ENCODE data around the gene RAP1GAP. TPM values are rescaled to one million over a fixed set of nuclear protein-coding genes. Genes with fewer than 3 reads are reported as not detected.

The RAP1GAP gene
- total RNA-seq, 2 experiments from 2014 or later = 1.3 to 1.6 TPM

DNA sequence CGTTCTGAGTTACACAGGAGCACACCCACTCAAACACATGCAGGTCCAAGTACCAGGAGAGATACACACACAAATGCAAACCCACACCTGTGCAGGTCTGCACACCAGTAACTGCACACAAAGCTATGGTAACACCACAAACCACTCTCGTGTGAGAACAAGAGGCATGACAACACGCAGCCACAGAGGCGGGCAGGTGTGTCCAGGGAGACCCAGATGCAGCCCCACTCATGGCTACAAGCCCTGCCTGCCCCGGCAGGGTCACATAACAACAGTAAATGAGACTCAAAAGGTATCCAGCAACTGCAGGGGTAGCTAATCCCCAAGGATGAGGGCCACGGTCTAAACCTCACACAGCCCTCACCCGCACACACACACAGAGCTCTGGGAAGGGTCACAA, 48.1 kb downstream of the RAP1GAP start:
- Mint-ChIP-seq H3K4me1 (ENCODE audit: low read depth) (no peaks in the 10 kb centered on the region), H3K36me3 (ENCODE audit: low read depth) (no peaks in the 10 kb centered on the region), H3K9me3 (no peaks in the 10 kb centered on the region), H3K27ac (no peak overlapping the region), H3K27me3 (peaks cover 19% of the 10 kb centered on the region), H3K4me3 (no peak overlapping the region)
- POLR2A ChIA-PET = interaction anchor here (1.1 to 1.5 kb wide), 2 partner anchors 10 to 53 kb away, joined by 3 read pairs; no protein-coding TSS in a partner anchor
- ATAC-seq (no peak), DNase-seq (no peak)
- CTCF ChIA-PET = no interaction called here
- intact Hi-C loops (cut with micrococcal nuclease) = no loop called here
- TF ChIP-seq, protein P1, sequence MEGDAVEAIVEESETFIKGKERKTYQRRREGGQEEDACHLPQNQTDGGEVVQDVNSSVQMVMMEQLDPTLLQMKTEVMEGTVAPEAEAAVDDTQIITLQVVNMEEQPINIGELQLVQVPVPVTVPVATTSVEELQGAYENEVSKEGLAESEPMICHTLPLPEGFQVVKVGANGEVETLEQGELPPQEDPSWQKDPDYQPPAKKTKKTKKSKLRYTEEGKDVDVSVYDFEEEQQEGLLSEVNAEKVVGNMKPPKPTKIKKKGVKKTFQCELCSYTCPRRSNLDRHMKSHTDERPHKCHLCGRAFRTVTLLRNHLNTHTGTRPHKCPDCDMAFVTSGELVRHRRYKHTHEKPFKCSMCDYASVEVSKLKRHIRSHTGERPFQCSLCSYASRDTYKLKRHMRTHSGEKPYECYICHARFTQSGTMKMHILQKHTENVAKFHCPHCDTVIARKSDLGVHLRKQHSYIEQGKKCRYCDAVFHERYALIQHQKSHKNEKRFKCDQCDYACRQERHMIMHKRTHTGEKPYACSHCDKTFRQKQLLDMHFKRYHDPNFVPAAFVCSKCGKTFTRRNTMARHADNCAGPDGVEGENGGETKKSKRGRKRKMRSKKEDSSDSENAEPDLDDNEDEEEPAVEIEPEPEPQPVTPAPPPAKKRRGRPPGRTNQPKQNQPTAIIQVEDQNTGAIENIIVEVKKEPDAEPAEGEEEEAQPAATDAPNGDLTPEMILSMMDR (IDR thresholded peaks at IDR 0.05) = no peak

DNA sequence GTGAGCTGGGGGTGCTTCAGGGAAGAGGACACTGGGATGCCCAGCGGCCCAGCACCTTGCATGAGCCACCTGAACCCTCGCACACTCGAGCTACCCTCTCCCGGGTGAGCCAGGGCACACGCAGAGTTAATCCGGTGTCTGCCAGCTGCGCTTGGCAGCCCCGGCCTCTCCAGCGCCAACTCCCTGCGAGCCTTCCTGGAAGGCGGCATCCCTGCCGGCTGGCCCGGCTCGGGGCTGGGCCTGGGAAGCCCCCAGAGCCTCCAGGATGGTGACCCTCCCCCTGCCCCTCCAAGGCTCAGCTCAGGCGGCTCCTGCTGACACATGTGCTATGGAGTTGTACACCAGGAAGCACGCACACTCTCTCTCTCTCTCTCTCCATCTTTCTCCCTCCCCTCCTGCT, 48.7 kb downstream of the RAP1GAP start:
- Mint-ChIP-seq H3K4me1 (ENCODE audit: low read depth) (no peaks in the 10 kb centered on the region), H3K36me3 (ENCODE audit: low read depth) (no peaks in the 10 kb centered on the region), H3K27me3 (peaks cover 19% of the 10 kb centered on the region), H3K9me3 (no peaks in the 10 kb centered on the region), H3K4me3 (no peak overlapping the region), H3K27ac (no peak overlapping the region)
- intact Hi-C loops (cut with micrococcal nuclease) = no loop called here
- ATAC-seq (no peak), DNase-seq (no peak)
- ChIA-PET CTCF (no interaction called here), POLR2A (interaction anchor here (1.1 kb wide), 1 partner anchor 54 kb away, joined by 3 read pairs; no protein-coding TSS in a partner anchor)
- TF ChIP-seq, protein P1 (IDR thresholded peaks at IDR 0.05) = no peak

DNA sequence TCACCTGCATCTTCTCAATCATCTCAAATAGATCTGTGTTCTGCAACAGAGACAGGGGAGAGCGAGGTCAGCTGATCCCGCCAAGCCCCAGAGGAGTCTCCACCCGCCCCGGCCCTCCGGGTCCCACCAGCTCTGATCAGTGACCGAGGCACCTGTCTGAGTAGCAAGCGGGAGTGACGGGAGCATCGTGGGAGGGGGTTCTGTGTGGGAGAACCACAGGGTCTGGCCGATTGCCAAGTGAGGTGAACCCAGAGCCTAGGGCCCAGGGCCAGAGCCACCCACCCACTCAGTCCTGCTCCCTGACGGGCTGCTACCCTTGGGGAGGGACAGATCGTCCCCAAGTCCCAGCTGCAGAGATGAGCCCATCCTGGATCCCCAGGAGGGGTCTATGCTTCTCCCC, 49.1 kb downstream of the RAP1GAP start:
- Mint-ChIP-seq H3K27me3 (peaks cover 19% of the 10 kb centered on the region), H3K36me3 (ENCODE audit: low read depth) (no peaks in the 10 kb centered on the region), H3K4me1 (ENCODE audit: low read depth) (no peaks in the 10 kb centered on the region), H3K9me3 (no peaks in the 10 kb centered on the region), H3K27ac (no peak overlapping the region), H3K4me3 (no peak overlapping the region)
- ChIA-PET CTCF (no interaction called here), POLR2A (no interaction called here)
- ATAC-seq = no peak
- TF ChIP-seq, protein P1 (IDR thresholded peaks at IDR 0.05) = no peak
- DNase-seq = no peak
- intact Hi-C loops (cut with micrococcal nuclease) = no loop called here

DNA sequence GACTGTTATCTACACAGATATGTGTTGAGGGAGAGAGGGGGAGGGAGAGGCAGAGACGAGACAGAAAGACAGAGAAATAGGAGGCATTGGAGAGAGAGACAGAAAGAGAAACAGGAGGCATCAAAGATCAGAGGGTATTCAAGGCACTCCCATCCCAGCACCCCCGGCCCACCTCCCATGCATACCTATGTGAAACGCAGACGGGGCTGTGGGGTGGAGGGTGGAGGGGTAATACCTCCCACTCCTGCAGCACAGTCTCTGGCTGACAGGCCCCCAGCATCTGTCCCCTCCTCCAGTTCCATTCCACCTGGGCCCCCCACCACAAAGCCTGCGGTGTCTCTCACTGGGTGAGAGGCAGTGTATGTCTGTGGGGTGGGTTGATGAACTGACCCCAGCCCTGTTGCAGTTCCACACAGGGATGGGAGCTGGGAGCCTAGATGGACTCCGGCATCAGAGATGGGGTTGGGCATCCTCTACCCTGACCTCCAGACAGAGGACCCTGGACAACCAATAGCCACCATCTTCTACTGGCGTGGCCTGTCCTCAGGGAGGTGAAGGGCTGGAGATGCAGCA, 49.7 kb downstream of the RAP1GAP start:
- TF ChIP-seq, protein P1 (IDR thresholded peaks at IDR 0.05) = no peak
- no peak overlapping the region for H3K27ac Mint-ChIP-seq
- intact Hi-C loops (cut with micrococcal nuclease) = no loop called here
- H3K4me1 Mint-ChIP-seq (ENCODE audit: low read depth) = no peaks in the 10 kb centered on the region
- H3K9me3 Mint-ChIP-seq = no peaks in the 10 kb centered on the region
- no peak for DNase-seq
- H3K27me3 Mint-ChIP-seq = peaks cover 19% of the 10 kb centered on the region
- ChIA-PET POLR2A (no interaction called here), CTCF (no interaction called here)
- H3K4me3 Mint-ChIP-seq = no peak overlapping the region
- ATAC-seq = no peak
- H3K36me3 Mint-ChIP-seq (ENCODE audit: low read depth) = no peaks in the 10 kb centered on the region

DNA sequence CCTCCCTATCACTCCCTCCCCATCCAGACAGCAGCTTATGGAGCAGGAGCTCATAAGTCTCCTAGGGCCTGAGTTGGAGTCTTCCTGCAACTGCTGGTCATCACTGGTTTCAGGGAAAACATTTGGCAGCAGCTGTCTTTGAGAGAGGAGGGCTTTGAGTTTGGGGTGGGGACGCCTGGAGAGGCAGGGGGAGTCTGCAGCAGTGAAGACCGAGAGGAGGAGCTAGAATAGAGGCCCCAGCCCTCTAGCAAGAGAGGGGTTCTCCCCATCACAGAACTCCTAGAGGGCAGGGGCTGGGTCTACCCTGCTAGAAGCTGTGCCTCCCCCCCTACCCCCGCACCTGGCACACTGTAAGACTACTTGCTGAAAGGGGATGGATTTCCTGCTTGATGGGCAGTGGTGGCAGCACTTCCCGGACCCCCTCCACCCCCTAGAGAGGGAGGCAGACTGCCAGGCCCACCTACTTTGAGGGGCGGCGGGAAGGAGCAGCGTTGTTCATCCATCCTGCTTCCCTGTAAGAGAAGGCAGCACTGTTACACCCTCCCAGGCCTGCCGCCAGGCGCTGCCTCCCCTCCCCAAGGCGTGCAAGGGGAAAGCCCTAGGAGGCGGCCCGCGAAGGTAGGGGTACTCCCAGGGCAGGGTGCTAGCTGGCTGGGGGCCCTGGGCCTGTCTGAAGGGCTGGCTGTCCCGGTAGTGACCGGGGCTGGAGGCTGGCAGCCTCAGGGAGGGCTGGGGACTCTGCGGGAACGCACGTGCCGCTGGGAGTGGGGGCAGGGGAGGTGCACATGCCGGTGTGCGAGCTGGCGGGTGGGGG, 50.4 kb downstream of the RAP1GAP start:
- no peaks in the 10 kb centered on the region for H3K36me3 Mint-ChIP-seq (ENCODE audit: low read depth)
- no peaks in the 10 kb centered on the region for H3K9me3 Mint-ChIP-seq
- DNase-seq = no peak
- no peak for ATAC-seq
- intact Hi-C loops (cut with micrococcal nuclease) = no loop called here
- ChIA-PET POLR2A (no interaction called here), CTCF (no interaction called here)
- H3K27ac Mint-ChIP-seq = no peak overlapping the region
- peaks cover 17% of the 10 kb centered on the region for H3K27me3 Mint-ChIP-seq
- H3K4me3 Mint-ChIP-seq = no peak overlapping the region
- H3K4me1 Mint-ChIP-seq (ENCODE audit: low read depth) = no peaks in the 10 kb centered on the region
- TF ChIP-seq, protein P1 (IDR thresholded peaks at IDR 0.05) = no peak

All from activated CD8-positive, alpha-beta T cell treated with anti-CD3 and anti-CD28 coated beads for 36 hours (primary cell).